ENCODE measurements around the gene DENND1A.

The DENND1A gene

DNA sequence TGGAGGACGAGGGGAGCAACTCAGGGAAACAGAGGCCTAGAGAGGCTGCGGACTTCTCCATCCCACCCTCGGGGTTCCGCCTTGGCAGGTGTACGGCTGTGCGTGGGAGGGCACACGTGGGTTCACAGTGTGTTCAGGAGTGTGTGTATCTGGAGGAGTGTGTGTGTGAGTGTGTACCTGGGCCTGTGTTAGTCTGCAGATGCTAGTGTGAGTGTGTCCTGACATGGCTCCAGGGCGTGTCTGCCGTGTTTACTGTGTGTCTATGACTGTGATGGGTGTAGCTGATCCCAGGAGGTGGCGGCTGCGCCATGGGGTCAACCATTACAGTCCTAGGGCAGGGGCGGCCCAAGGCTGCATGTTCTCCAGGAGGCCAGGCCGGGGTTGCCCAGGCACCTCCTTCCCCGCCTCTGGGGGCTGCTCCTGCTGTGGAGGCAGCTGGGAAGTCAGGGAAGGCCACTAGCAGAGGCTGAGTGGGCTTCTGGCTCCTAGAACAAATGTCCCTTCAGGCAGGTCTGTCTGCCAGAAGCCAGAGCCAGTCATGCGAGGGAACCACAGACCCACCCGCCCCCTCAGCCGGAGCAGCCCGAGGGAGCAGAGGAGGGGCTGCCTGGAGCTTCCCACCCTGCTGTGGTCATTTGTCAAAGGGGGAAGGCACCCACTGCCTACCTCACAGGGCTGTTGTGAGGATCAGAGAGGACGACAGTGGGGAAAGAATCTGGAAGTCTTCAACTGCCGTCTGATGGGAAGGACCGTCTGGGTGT lies 552.5 kb downstream of the DENND1A start:
- DNase-seq: no peak

DNA sequence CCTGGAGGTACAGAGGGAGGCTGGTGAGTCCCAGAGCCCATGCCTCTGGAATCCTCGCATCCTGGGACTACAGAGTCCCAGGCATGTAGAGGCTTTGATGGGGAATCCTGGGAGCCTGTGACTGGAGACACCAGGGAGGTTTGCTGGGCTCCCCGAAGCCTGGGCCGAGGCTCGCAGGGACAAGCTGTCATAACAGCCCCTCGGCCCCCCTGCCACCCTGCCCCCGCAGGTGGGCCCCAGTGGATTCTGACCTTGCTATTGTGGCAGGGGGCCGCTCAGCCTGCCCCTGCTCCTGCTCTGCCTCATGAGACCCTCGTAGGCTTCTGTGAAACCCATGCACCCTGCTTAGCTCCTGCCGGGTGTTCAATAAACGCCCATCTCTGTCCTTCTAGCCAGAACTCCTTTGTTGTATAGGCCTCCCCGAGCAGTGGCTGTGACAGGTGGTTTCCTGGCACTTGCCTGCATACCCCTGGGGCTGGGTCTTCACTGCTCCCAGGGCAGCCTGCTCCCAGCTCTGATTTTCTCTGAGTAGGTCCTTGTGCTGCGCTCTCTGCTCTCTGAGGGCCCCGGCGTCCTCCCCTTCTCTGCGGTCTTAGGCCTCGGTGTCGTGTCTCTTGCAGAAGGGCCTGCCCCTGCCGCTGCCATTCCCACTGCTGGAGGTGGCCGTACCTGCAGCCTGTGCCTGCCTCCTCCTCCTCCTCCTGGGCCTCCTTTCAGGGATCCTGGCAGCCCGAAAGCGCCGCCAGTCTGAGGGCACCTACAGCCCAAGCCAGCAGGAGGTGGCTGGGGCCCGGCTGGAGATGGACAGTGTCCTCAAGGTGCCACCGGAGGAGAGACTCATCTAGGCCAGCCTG lies 553.5 kb downstream of the DENND1A start:
- no peak for DNase-seq

DNA sequence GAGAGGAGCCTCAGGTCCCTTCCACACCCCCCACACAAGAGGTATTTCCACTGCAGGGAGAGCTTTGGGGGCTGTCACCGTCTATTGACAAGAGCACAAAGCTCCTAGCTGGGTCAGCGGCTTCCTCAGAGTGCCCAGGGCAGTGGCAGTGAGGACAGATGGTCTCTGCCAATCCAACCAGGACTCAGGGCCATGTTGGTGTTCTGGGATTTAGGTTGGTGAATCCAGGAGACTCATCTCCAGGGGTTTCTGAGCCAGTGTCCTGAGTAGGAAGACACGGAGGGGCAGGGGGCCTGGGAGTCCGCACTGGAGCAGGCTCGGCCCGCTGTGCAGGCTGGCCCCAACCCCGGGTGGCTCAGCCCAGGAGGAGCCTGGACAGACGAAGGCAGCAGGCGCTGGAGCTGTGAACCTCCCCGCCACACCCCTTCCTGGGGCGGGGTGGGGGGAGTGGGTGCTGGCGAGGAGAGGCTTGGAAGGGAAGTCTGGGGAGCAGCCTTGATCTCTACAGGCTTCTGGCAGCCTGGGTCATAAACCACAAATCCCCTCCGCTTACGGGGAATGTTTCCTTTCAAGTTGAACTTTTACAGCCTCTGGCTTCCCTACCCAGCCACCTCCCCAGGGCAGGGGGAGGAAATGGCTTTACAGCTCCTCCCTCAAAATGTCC lies 554.3 kb downstream of the DENND1A start:
- DNase-seq: no peak

DNA sequence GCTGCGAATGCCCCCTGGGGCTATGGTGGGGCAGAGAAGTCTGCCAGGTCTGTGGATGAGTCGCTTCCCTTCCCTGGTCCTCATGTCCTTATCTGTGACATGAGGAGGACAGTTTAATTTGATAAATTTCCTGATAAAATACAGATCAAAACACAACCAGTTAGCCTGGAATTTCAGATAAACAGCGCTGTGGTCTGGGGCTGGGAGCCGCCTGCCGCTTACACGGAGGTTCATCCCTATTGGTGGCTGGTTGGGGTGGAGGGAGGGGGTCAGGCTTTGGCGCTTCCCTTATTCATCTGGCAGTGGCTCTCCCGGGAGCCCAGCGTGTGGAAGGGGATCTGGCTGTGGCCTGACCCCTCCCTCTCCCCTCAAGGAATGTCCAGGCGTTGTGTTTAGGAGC lies 556.0 kb downstream of the DENND1A start:
- no peak for DNase-seq

DNA sequence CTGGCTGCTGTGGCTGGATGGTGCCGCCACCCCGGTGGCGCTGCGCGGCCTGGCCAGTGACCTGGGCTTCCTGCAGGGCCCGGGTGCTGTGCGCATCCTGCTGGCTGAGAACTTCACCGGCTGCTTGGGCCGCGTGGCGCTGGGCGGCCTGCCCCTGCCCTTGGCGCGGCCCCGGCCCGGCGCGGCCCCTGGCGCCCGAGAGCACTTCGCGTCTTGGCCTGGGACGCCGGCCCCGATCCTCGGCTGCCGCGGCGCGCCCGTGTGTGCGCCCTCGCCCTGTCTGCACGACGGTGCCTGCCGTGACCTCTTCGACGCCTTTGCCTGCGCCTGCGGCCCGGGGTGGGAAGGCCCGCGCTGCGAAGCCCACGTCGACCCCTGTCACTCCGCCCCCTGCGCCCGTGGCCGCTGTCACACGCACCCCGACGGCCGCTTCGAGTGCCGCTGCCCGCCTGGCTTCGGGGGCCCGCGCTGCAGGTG lies 556.4 kb downstream of the DENND1A start:
- DNase-seq: no peak

DNA sequence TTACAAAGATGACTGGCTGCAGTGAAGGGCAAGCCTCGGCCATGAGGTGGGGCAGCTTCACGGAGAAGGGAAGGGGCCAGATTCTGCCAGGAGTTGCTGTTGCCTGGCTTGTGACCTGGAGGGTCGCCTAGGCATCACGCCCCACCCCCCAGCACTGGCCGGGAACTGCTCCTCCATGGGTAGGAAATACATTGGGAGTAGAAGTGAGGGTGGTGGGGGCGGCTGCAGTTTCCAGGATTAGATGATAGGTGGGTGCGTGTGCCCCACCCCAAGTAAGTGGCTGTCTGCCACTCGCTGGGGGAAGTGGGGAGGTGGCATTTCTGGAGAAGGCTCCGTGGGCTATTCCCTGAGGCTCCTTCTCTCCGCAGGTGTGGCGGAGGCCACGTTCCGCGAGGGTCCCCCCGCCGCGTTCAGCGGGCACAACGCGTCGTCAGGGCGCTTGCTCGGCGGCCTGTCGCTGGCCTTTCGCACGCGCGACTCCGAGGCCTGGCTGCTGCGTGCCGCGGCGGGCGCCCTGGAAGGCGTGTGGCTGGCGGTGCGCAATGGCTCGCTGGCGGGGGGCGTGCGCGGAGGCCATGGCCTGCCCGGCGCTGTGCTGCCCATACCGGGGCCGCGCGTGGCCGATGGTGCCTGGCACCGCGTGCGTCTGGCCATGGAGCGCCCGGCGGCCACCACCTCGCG lies 557.0 kb downstream of the DENND1A start:
- no peak for DNase-seq

DNA sequence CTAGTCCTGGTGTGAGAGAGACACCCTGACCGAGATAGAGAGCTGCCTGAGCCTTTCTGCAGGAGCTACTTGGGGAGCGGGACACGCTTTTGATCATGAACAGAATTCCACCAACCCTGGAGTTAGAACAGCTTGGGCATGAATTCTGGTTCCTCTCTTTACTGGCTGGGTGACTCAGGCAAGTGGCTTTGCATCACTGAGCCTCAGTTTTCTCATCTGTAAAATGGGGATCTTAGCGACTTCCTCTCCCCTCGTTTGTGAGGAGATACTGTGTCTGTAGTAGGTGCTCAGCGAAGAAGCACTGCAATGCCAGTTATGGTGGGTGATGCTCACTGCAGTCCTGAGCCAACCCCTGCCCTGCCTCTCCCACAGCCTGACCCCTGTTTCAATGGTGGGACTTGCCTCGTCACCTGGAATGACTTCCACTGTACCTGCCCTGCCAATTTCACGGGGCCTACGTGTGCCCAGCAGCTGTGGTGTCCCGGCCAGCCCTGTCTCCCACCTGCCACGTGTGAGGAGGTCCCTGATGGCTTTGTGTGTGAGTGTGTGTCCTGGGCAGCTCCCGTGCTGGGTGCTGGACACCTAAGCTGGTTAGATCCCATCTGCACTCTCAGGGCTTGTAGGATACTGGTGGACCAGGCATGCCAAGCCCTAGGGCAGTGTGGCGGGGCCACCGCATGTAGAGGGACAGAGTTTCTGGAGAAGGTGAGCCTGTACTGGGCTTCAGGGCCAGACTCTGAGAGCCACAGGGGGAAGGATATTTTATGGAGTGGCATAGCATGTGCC lies 557.9 kb downstream of the DENND1A start:
- DNase-seq: no peak

DNA sequence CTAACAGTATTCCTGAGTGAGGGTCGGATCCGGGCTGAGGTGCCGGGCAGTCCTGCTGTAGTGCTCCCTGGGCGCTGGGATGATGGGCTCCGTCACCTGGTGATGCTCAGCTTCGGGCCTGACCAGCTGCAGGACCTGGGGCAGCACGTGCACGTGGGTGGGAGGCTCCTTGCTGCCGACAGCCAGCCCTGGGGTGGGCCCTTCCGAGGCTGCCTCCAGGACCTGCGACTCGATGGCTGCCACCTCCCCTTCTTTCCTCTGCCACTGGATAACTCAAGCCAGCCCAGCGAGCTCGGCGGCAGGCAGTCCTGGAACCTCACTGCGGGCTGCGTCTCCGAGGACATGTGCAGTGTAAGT lies 558.7 kb downstream of the DENND1A start:
- DNase-seq: no peak

DNA sequence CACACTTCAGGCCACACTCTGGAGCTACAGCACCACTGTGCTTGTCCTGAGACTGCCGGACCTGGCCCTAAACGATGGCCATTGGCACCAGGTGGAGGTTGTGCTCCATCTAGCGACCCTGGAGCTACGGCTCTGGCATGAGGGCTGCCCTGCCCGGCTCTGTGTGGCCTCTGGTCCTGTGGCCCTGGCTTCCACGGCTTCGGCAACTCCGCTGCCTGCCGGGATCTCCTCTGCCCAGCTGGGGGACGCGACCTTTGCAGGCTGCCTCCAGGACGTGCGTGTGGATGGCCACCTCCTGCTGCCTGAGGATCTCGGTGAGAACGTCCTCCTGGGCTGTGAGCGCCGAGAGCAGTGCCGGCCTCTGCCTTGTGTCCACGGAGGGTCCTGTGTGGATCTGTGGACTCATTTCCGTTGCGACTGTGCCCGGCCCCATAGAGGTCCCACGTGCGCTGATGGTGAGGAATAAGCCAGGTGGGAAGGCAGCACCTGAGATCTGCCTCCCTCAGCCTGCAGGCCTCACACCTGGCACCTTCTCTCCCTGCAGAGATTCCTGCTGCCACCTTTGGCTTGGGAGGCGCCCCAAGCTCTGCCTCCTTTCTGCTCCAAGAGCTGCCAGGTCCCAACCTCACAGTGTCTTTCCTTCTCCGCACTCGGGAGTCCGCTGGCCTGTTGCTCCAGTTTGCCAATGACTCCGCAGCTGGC lies 559.2 kb downstream of the DENND1A start:
- DNase-seq: no peak

DNA sequence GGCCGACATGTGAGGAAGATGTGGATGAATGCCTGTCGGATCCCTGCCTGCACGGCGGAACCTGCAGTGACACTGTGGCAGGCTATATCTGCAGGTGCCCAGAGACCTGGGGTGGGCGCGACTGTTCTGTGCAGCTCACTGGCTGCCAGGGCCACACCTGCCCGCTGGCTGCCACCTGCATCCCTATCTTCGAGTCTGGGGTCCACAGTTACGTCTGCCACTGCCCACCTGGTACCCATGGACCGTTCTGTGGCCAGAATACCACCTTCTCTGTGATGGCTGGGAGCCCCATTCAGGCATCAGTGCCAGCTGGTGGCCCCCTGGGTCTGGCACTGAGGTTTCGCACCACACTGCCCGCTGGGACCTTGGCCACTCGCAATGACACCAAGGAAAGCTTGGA lies 559.8 kb downstream of the DENND1A start:
- no peak for DNase-seq

DNA sequence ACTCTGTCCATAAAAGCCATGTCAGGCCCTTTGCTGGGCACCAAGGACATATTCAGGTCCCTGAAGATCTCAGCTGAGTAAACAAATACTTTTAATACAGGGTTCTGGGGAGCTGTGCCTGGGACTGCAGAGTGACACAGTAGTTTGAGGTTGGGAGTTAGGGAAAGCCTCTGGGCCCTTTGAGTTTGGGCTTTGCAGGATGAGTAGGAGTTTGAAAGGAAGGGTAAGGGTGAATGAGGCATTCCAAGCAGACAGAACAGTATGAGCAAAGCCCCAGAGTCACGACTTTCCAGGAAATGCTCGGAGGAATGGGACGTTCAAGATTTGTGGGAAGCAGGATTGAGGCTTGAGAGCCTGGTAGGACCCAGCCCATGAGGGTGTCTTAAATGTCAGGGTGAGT lies 560.6 kb downstream of the DENND1A start:
- no peak for DNase-seq

DNA sequence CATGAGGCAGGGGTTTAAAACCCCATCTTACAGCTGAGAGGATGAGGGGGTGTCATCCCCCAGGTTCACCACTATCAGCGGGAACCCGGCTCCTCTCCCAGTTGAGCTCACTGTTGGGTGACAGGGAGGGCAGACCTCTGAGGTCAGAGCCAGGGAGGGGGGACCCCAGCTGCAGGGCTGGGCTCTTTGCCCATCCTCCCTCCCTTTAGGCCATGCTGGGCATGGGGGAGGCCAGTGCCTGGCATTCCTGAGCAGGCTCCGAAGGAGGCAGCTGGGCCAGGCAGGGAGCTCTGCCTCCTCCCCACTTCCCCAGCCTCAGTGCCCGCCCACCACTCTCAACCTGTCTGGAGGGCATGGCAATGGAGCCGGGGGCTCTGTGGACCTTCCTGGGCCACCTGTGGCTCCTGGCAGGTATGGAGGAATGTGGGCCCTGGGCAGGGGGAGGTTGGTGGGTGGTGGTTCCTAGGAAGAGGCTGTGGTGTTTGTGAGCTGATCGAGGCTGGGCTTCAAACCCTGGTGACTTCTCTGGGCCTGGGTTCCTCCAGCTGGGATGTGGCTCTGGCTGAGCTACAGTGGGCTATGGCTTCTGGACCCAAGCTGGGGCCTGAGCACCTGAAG lies 561.3 kb downstream of the DENND1A start:
- no peak for DNase-seq

DNA sequence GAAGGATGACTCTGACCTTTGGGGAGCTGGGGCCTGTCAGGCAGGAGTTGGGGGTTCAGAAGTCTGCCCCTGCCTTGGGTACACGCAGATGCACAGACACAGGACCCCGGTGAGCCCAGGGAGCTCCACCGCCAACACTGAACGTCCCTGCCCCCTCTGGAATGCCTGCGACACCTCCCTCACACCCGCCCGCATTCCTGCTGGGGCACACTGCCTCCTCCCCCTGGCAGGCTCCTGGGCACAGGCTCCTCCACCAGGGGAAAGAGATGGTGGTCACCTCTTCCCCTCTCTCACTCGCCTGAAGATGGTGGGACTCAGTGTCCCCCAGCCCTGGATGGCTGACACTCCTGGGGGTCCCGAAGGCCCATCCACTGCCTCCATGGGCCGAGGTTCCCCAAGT lies 561.9 kb downstream of the DENND1A start:
- no peak for DNase-seq

DNA sequence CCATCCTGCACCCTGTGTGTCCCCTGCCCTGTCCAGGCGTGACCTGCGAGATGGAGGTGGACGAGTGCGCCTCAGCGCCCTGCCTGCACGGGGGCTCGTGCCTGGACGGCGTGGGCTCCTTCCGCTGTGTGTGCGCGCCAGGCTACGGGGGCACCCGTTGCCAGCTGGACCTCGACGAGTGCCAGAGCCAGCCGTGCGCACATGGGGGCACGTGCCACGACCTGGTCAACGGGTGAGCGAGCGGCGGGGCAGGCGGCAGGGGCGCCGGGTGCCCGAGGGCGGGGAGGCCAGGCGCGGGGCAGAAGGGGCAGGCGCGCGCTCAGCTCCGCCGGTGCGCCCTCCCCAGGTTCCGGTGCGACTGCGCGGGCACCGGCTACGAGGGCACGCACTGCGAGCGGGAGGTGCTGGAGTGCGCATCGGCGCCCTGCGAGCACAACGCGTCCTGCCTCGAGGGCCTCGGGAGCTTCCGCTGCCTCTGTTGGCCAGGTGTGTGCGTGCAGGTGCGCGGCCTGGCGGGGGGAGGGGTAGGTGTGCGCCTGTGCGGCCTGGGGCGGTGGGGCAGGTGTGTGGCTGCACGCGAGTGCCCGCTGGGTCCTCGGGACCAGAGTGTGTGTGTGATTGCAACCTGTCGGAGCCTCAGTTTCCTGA lies 563.9 kb downstream of the DENND1A start:
- DNase-seq: no peak

DNA sequence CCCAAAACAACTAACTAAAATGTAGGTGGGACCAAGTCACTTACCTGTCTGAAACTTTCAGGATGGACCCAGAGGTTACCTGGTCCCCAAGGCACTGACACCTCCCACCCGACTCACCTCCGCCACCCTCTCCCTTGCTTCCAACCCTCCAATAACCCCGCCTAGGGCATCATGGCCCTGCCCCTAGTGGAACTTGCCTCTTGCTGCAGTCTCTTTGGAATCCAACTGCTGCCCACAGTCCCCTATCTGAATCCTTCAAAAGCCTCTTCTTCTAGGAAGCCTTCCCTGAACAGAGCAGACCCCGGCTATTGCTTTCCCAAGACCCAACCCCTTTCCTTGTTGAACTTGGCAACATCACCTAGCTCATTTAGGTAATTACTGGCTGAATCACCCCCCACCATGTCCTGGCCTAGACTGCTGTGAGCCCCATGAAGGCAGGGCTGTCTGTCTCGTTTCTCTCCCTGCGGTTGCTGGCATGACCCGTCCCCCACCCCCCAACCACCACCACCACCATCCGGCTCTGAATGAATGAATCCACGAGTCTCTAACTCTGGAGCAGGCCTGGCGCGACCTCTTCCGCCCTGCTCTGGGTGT lies 564.5 kb downstream of the DENND1A start:
- no peak for DNase-seq

DNA sequence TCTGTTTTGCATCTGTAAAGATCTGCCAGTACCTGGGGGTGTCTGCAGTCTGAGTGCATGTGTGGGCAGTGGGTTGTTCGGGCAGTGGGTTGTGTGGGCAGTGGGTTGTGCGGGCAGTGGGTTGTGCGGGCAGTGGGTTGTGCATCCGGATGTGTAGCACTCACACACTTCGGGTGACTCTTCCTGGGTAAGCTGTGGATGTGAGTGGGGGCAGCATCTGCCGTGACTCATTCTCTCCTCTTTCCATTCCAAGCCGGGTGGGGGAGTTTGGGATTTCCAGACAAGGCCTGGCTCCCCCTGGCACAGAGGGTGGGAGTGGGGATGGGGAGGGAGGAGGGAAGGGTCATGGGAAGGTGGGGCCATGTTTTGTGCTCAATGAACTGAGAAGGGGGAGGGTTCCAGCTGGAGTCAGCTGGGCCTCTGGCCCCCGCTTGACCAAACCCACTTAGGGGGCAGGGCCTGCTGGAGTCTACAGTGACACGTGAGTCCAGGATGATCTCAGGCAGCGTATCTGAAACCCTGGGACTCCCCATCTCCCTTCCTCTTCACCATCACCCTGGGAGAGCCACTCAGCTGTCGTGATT lies 565.6 kb downstream of the DENND1A start:
- DNase-seq: no peak

DNA sequence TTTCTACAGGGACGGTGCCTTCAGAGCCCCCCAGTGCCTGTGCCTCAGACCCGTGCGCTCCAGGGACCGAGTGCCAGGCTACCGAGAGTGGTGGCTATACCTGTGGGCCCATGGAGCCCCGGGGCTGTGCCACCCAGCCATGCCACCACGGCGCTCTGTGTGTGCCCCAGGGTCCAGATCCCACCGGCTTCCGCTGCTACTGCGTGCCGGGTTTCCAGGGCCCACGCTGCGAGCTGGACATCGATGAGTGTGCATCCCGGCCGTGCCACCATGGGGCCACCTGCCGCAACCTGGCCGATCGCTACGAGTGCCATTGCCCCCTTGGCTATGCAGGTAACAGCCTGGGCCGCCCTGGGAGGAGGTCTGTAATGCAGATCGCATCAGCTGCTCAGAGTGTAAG lies 567.1 kb downstream of the DENND1A start:
- DNase-seq: no peak

DNA sequence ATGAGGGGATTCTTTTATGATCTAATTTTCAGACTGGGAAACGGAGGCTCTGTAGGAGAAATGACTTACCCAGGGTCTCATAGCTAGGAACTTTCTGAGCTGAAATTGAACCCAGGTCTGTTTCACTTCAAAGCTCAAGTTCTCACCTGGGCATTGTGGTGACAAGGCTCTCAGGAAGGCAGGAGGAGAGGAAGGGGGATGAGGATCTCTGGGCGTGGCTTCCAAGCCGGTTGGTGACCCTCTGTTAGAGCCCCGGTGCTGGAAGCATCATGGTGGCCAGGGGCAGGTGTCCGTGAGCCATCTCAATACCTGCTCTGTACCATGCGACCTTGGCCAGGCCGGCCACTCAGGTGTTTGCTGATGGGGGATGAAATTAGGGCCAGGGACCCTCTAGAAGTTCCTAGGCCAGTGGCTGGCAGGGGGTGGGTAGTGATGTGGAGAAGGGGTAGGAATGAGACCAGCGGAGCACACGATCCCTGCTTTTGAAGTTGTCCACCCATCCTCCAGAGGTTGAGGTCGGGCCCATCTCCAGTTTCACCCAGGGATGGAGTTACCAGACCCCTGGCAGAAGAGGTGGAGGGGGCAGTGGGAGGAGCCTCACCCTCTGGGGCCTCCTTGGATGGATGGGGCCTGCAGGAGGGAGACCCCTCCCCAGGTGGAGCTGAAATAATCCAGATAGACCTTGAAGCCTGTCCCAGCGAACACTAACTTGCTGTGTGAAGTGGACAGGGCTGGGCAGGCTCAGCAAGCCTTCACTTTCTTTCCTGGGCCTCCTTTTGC lies 568.0 kb downstream of the DENND1A start:
- DNase-seq: no peak
